ENCODE results near the gene EEF1AKMT3.
A peak's percentile ranks its signal among the peaks of the same experiment; 100 is the strongest.

EEF1AKMT3 gene

DNA sequence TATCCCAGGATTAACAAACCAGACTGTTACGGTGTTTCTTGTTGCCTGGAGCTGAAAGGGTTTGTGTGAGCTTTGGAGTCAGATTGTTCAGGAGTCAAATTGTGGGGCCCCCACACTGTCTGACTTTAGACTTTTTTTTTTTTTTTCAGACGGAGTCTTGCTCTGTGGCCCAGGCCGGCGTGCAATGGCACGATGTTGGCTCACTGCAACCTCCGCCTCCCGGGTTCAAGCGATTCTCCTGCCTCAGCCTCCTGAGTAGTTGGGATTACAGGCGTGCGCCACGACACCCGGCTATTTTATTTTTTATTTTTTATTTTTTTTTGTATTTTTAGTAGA lies 11.0 kb downstream of the EEF1AKMT3 start:
- no peak for TF ChIP-seq ZFX (IDR thresholded peaks at IDR 0.05)
- TF ChIP-seq, protein P1, sequence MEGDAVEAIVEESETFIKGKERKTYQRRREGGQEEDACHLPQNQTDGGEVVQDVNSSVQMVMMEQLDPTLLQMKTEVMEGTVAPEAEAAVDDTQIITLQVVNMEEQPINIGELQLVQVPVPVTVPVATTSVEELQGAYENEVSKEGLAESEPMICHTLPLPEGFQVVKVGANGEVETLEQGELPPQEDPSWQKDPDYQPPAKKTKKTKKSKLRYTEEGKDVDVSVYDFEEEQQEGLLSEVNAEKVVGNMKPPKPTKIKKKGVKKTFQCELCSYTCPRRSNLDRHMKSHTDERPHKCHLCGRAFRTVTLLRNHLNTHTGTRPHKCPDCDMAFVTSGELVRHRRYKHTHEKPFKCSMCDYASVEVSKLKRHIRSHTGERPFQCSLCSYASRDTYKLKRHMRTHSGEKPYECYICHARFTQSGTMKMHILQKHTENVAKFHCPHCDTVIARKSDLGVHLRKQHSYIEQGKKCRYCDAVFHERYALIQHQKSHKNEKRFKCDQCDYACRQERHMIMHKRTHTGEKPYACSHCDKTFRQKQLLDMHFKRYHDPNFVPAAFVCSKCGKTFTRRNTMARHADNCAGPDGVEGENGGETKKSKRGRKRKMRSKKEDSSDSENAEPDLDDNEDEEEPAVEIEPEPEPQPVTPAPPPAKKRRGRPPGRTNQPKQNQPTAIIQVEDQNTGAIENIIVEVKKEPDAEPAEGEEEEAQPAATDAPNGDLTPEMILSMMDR (conservative IDR thresholded peaks at IDR 0.05): no peak

DNA sequence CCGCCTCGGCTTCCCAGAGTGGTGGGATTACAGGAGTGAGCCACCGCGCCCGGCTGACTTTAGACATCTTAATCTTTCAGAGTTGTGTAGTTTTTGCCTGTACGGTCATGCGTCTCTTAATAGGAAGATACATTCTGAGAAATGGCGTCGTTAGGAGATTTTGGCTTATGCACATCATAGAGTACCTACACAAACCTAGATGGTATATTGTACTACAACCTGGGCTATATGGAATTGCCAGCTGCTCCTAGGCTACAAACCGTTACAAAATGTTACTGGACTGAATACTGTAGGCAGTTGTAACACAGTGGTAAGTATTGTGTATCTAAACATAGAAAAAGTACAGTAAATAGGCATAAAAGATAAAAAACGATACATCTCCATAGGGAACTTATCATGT lies 11.4 kb downstream of the EEF1AKMT3 start:
- TF ChIP-seq, protein P1 (conservative IDR thresholded peaks at IDR 0.05): no peak
- TF ChIP-seq ZFX (IDR thresholded peaks at IDR 0.05): no peak
- no peak overlapping the region for H3K27ac ChIP-seq

More for the DNA sequence above, 11.0 kb downstream of the EEF1AKMT3 start:
- peak overlapping the region; percentile 74 for H3K27ac ChIP-seq

DNA sequence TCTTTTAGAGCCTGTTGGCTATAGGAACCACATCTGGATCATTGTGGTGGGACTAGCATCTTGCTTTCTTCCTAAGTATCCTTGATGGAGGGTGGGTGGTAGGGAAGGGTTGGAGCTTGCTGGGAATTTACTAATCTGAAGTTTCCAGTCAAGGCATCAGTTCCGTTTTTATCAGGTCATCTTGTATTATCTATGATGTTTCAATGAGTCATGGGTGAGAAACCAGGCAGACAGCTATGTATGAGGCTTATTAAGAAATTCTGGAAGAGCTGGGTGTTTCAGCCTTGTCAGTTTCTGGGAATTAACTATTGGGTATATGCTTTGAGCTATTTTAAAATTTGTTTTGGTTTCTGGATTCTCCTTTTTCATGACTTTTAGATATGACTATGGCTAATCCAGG lies 21.5 kb downstream of the EEF1AKMT3 start:
- TF ChIP-seq, protein P1 (conservative IDR thresholded peaks at IDR 0.05): no peak
- no peak for TF ChIP-seq ZFX (IDR thresholded peaks at IDR 0.05)
- no peak overlapping the region for H3K27ac ChIP-seq

- no peak overlapping the region for H3K27ac ChIP-seq
- TF ChIP-seq, protein P1 (conservative IDR thresholded peaks at IDR 0.05): no peak
- no peak for TF ChIP-seq ZFX (IDR thresholded peaks at IDR 0.05)
These were observed 22.9 kb downstream of the EEF1AKMT3 start for GRCh38 chr12:57795354-57795753.

DNA sequence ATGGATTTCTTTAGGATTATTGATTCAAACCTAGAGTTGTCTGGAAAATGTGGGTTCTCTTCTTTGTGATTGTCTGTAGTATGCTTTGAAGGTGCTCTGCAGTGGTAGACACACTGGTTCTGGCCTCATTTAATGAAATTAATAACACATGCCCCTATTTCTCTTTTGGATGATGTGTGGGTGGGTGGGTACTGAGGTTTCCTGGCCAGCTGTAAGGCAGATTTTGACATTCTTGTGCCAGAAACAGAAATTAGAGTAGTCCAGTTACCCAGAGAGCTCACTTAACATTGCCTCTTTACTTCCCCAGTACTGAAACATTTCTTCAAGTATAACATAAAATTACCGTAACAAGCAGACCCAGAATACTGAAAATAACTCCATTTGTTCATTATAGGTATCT lies 24.6 kb downstream of the EEF1AKMT3 start:
- H3K27ac ChIP-seq: no peak overlapping the region
- TF ChIP-seq ZFX (IDR thresholded peaks at IDR 0.05): no peak
- TF ChIP-seq, protein P1 (conservative IDR thresholded peaks at IDR 0.05): no peak

GRCh38 chr12:57797933-57798332 lies 25.5 kb downstream of the EEF1AKMT3 start:
- TF ChIP-seq ZFX (IDR thresholded peaks at IDR 0.05): no peak
- TF ChIP-seq, protein P1 (conservative IDR thresholded peaks at IDR 0.05): no peak

GRCh38 chr12:57800965-57801364 lies 28.6 kb downstream of the EEF1AKMT3 start:
- TF ChIP-seq ZFX (IDR thresholded peaks at IDR 0.05): no peak
- TF ChIP-seq, protein P1 (conservative IDR thresholded peaks at IDR 0.05): no peak
- H3K27ac ChIP-seq: no peak overlapping the region

More at GRCh38 chr12:57797933-57798332, 25.5 kb downstream of the EEF1AKMT3 start:
- no peak overlapping the region for H3K27ac ChIP-seq
